ENCODE data around the gene SFI1.
A peak's percentile ranks its signal among the peaks of the same experiment; 100 is the strongest.
"Not testable (repeated sequence)": the region's sequence is repeated elsewhere in the genome, so short reads cannot be mapped to it uniquely, and the experiment has no call there.

The SFI1 gene

GRCh38 chr22:31496007-31496734 lies at the start of gene SFI1:
TSS of gene SFI1 (plus strand) at chr22:31496536. CDS start at chr22:31508285, 11,749 bp downstream.
- DNase-seq: peak; percentile 60

GRCh38 chr22:31446767-31447166 lies 49.6 kb upstream of the SFI1 start:
- DNase-seq: no peak

- no peak for DNase-seq
Observed at GRCh38 chr22:31447337-31447736, 49.0 kb upstream of the SFI1 start.

- DNase-seq: no peak
Observed at GRCh38 chr22:31448382-31448781, 48.0 kb upstream of the SFI1 start.

- no peak for DNase-seq
Observed at GRCh38 chr22:31449506-31449905, 46.8 kb upstream of the SFI1 start.

GRCh38 chr22:31451709-31452571 lies 44.4 kb upstream of the SFI1 start:
- DNase-seq: no peak

GRCh38 chr22:31461699-31462098 lies 34.6 kb upstream of the SFI1 start:
- DNase-seq: no peak

GRCh38 chr22:31465307-31465706 lies 31.0 kb upstream of the SFI1 start:
- no peak for DNase-seq

GRCh38 chr22:31474743-31475142 lies 21.6 kb upstream of the SFI1 start:
- DNase-seq: no peak

- no peak for DNase-seq
Observed at GRCh38 chr22:31475800-31476199, 20.5 kb upstream of the SFI1 start.

- no peak for DNase-seq
Observed at GRCh38 chr22:31477329-31477728, 19.0 kb upstream of the SFI1 start.

GRCh38 chr22:31481129-31481528 lies 15.2 kb upstream of the SFI1 start:
- no peak for DNase-seq

- DNase-seq: not testable (repeated sequence)
Observed at GRCh38 chr22:31482470-31482869, 13.9 kb upstream of the SFI1 start.

GRCh38 chr22:31486369-31486768 lies 10.0 kb upstream of the SFI1 start:
- not testable (repeated sequence) for DNase-seq

GRCh38 chr22:31486951-31487350 lies 9.4 kb upstream of the SFI1 start:
- no peak for DNase-seq

GRCh38 chr22:31488346-31488883 lies 7.9 kb upstream of the SFI1 start:
- no peak for DNase-seq

GRCh38 chr22:31488988-31489617 lies 7.2 kb upstream of the SFI1 start:
- no peak for DNase-seq

GRCh38 chr22:31489632-31490495 lies 6.5 kb upstream of the SFI1 start, which contains the start of gene EIF4ENIF1:
TSS of gene EIF4ENIF1 (minus strand) at chr22:31489842. CDS start at chr22:31488718, 1,124 bp downstream.
- DNase-seq: peak; percentile 16

GRCh38 chr22:31490496-31490925 lies 5.8 kb upstream of the SFI1 start:
- DNase-seq: no peak

- no peak for DNase-seq
Observed at GRCh38 chr22:31491218-31491962, 4.9 kb upstream of the SFI1 start.

GRCh38 chr22:31492151-31492550 lies 4.2 kb upstream of the SFI1 start:
- DNase-seq: no peak
